Measurements from ENCODE around the gene F2RL2. TPM values are rescaled to one million over a fixed set of nuclear protein-coding genes. Genes with fewer than 3 reads are reported as not detected.

F2RL2 gene
- total and polyA plus RNA-seq, 3 donors from 2014 or later: 0.20 TPM; not detected in 2

DNA sequence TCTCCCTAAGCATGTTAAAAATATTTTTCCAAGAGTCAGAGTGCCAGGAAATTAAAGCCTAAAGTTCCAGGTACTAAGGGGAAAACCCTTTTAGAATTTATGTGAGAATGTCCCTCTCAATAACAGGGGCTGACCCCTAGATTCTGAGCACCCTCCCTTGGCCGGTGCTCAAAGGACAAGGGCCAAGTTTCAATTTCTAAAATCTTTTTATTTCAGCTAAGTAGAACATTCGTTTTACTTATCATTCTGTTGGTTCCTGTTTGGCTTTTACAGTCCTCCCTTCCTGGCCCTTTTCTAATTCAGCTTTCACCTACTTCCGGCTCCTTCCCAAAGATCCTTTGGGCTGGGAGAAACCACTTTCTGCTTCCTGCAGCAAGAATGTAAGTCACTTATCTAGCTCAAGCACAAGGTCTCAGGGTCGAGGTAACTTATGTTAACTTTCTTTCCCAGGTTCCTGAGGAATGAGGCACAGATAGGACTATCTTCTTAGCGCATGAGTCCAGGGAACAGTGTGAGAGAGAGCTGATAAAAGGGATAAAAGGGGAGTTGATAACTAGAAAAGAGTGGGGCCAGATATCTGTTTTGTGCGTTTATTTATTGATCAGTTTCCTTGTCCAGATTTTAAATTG is 34.6 kb upstream of the F2RL2 start:
- DNase-seq: no peak
- Histone ChIP-seq H3K27me3 (no peaks in the 10 kb centered on the region), H3K4me3 (no peak overlapping the region), H3K4me1 (no peaks in the 10 kb centered on the region), H3K36me3 (ENCODE audit: low read depth, missing control alignments) (no peaks in the 10 kb centered on the region), H3K27ac (peak overlapping the region in 1 of 2 donors; percentile 29), H3K9me3 (no peaks in the 10 kb centered on the region)
- 38 to 40% methylated on average over 6 of the region's 6 CpGs for WGBS, 2 donors
- TF ChIP-seq POLR2A (IDR thresholded peaks at IDR 0.05): no peak
- TF ChIP-seq, protein P1, sequence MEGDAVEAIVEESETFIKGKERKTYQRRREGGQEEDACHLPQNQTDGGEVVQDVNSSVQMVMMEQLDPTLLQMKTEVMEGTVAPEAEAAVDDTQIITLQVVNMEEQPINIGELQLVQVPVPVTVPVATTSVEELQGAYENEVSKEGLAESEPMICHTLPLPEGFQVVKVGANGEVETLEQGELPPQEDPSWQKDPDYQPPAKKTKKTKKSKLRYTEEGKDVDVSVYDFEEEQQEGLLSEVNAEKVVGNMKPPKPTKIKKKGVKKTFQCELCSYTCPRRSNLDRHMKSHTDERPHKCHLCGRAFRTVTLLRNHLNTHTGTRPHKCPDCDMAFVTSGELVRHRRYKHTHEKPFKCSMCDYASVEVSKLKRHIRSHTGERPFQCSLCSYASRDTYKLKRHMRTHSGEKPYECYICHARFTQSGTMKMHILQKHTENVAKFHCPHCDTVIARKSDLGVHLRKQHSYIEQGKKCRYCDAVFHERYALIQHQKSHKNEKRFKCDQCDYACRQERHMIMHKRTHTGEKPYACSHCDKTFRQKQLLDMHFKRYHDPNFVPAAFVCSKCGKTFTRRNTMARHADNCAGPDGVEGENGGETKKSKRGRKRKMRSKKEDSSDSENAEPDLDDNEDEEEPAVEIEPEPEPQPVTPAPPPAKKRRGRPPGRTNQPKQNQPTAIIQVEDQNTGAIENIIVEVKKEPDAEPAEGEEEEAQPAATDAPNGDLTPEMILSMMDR (IDR thresholded peaks at IDR 0.05): no peak
- intact Hi-C loops (cut with DNase I; ENCODE audit: low total_unique reads): no loop called here

DNA sequence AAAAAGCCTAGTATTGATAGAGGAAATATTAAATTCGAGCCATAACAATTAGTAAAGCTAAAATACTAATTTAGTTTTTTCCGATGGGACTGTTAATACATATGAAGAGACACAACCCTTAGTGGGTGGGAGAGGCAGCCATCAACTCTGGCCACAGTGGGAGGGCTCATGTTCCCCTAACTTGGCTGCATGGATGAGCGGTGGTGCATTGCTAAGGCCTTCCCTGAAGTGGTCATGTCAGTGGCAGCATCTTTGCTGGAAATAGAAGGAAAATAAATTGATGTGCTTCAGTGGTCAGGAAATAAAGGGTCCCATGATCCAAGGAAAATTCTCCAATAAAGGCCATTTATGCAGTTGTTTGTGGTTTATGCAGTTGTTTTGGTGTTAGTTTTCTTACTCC is 33.9 kb upstream of the F2RL2 start:
- 94 to 96% methylated on average over 3 of the region's 3 CpGs for WGBS, 2 donors
- H3K4me1 ChIP-seq: no peaks in the 10 kb centered on the region
- H3K27ac ChIP-seq: no peak overlapping the region
- no peak for DNase-seq
- intact Hi-C loops (cut with DNase I; ENCODE audit: low total_unique reads): no loop called here
- TF ChIP-seq, protein P1 (IDR thresholded peaks at IDR 0.05): no peak
- TF ChIP-seq POLR2A (IDR thresholded peaks at IDR 0.05): no peak
- no peaks in the 10 kb centered on the region for H3K9me3 ChIP-seq
- H3K36me3 ChIP-seq (ENCODE audit: low read depth, missing control alignments): no peaks in the 10 kb centered on the region
- no peaks in the 10 kb centered on the region for H3K27me3 ChIP-seq
- no peak overlapping the region for H3K4me3 ChIP-seq

DNA sequence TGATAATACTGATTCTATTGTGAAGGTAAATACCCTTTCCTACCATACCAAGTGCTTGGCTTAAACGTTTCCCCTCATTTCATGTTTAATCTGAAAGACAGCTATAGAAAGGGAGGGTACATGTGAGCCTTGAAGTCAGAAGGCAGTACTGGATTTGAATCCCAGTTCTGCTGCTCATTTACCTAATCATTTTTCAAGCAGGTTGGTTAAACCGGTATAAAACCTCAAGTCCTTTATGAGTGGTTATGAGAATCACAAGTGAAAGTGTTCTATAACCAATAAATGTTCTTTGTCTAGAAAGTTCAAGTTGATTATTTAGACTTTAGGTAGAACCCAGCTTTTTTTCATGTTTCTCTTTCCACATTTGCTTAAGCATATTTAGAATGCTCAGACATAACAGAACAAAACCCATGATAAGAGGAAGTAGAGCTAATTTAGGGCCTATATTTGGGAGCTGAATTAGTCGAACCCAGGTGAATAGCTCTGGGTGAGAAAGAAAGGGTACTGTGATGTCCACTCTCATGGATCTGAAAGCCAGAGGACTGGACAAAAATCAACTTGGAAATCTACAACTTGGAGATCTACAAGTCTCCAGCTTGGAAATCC is 29.7 kb upstream of the F2RL2 start:
- Histone ChIP-seq H3K4me1 (no peaks in the 10 kb centered on the region), H3K27ac (no peak overlapping the region), H3K36me3 (ENCODE audit: low read depth, missing control alignments) (no peaks in the 10 kb centered on the region), H3K27me3 (no peaks in the 10 kb centered on the region), H3K4me3 (no peak overlapping the region), H3K9me3 (no peaks in the 10 kb centered on the region)
- no peak for DNase-seq
- intact Hi-C loops (cut with DNase I; ENCODE audit: low total_unique reads): no loop called here
- WGBS, 2 donors: 84 to 86% methylated on average over 3 of the region's 3 CpGs
- TF ChIP-seq, protein P1 (IDR thresholded peaks at IDR 0.05): no peak
- TF ChIP-seq POLR2A (IDR thresholded peaks at IDR 0.05): no peak

DNA sequence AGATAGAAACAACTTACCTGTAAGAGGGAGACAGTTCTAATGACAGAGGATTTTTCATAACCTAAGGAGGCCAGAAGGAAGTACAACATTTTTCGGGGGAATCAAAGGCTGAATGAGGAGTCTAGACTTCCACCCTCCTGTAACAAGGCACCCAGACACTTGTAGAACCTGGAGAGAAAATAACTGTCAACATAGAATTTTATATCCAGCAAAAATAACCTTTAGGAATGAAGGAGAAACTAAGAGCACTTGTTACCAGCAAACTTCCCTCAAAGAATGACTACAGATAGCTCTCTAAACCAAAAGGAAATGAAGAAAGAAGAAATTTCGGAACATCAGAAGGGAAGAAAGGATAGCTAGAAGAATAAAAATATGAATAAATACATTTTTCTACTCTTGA is 25.9 kb upstream of the F2RL2 start:
- no peak for DNase-seq
- intact Hi-C loops (cut with DNase I; ENCODE audit: low total_unique reads): no loop called here
- no peak overlapping the region for H3K4me3 ChIP-seq
- no peaks in the 10 kb centered on the region for H3K4me1 ChIP-seq
- no peaks in the 10 kb centered on the region for H3K36me3 ChIP-seq (ENCODE audit: low read depth, missing control alignments)
- H3K27ac ChIP-seq: no peak overlapping the region
- WGBS, 2 donors: 93 to 95% methylated on average over 2 of the region's 2 CpGs
- H3K9me3 ChIP-seq: no peaks in the 10 kb centered on the region
- no peak for TF ChIP-seq POLR2A (IDR thresholded peaks at IDR 0.05)
- TF ChIP-seq, protein P1 (IDR thresholded peaks at IDR 0.05): no peak
- H3K27me3 ChIP-seq: no peaks in the 10 kb centered on the region

DNA sequence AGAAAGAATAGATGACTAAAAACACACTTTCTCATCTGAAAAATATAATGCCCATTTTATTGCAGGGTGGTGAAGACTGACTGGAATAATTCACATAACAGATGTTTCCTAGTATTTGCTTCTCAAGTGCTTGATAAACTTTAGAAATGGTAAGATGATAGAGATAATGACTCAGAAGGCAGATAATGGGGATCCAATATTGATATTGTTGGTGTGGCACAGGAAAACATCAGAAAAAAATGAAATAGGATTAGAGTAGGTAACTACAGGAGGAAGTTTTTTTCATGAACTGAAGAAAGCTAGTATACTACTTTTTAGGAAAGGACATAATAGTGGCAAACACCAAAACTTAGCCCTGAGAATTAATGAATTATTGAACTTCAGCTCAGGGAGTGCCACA is 20.2 kb upstream of the F2RL2 start:
- intact Hi-C loops (cut with DNase I; ENCODE audit: low total_unique reads): no loop called here
- no peak for TF ChIP-seq POLR2A (IDR thresholded peaks at IDR 0.05)
- TF ChIP-seq, protein P1 (IDR thresholded peaks at IDR 0.05): no peak

More for the DNA sequence above, 20.2 kb upstream of the F2RL2 start:
- no peak for DNase-seq
- Histone ChIP-seq H3K4me1 (peaks cover 4% of the 10 kb centered on the region), H3K27me3 (no peaks in the 10 kb centered on the region), H3K9me3 (no peaks in the 10 kb centered on the region), H3K27ac (no peak overlapping the region), H3K4me3 (no peak overlapping the region), H3K36me3 (ENCODE audit: low read depth, missing control alignments) (no peaks in the 10 kb centered on the region)

Measured in testis (tissue), 3 donors.